SK-N-SH (cell line): ENCODE results near the gene UMOD.
A peak's percentile ranks its signal among the peaks of the same experiment; 100 is the strongest.

Experiments used
- CTCF ChIP-seq: fragments of 200-600 bp; sonication (generic); IDR thresholded peaks from 2 replicates; pipeline ENCODE4 v1.6.1; 2017; ENCODE audit warnings: antibody characterized with exemption, mild to moderate bottlenecking, moderate library complexity
- POLR2AphosphoS5 ChIP-seq: IDR thresholded peaks from 2 replicates; pipeline ENCODE4 v1.6.1; 2012; ENCODE audit warnings: low read depth, low read length
- RAD21 ChIP-seq: IDR thresholded peaks from 2 replicates; pipeline ENCODE4 v1.6.1; 2012; ENCODE audit warnings: mild to moderate bottlenecking, low read length
- TEAD4 ChIP-seq: IDR thresholded peaks from 2 replicates; pipeline ENCODE4 v1.4.0; 2012; ENCODE audit warnings: mild to moderate bottlenecking, borderline replicate concordance; ENCODE audit not compliant: insufficient read depth
- TF ChIP-seq, protein P1 (sequence below): IDR thresholded peaks from 2 replicates; pipeline ENCODE4 v1.4.0; 2012; ENCODE audit warnings: low read depth

DNA sequence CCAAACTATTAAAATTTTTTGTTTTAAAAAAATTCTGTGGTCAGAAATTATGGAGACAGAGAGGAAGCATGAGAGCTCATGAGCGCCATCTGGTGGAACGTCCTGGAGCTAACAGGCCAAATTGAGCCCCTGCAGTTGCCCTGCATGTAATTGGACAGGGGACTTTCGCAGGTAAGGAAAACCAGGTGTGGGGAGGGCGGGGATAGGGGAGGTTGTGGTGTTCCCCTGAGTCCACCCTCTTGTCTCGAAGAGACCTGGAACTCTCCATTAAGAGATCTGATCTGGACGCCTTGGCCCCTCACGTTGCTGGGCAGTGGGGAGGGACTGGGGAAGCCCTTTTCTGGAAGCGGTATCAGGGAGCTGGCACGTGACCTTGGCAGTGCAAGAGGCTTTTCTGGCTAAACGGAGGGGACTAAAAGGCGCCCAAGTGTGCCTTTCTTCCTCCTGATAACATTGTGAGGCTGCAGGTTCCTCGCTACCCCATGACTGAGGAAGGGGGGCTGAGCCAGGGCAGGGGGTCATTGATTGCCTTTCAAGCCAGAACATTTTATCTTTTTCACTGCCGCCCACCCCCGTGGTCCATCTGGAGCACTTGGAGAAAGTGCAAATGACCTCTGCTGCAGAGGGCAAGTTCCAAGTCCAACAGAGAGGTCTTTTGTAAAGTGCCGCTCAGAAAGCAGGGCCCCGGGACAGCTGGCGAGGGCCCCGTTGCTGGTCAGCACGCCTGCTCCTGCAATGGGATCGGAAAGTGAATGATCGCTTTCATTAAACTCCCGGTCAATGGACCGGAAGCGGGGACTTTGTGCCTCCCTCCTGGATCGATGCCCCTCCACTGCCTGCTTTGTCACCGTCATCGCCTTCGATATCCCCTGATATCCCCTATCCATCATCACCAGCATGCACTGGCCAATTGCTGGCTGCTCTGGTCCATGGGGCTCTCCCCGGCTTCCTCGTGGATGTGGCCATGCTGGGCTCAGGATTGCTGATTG, 33.6 kb upstream of the UMOD start:
- no peak for TF ChIP-seq TEAD4
- TF ChIP-seq POLR2AphosphoS5: no peak
- TF ChIP-seq, protein P1, sequence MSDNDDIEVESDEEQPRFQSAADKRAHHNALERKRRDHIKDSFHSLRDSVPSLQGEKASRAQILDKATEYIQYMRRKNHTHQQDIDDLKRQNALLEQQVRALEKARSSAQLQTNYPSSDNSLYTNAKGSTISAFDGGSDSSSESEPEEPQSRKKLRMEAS: no peak
- TF ChIP-seq RAD21: peak; percentile 54
- peak; percentile 84 for TF ChIP-seq CTCF
